H9 (cell line): ENCODE results near the gene SPTBN1. TPM values are rescaled to one million over a fixed set of nuclear protein-coding genes. Genes with fewer than 3 reads are reported as not detected.

Source experiments
- DNase-seq: peaks from one replicate; pipeline ENCODE4 v3.0.0-alpha.2; 2017
- H2AFZ ChIP-seq: one replicate; pipeline ENCODE4 v1.6.1; 2013; ENCODE audit warnings: mild to moderate bottlenecking, low read length, control low read depth, moderate library complexity
- H2AK5ac ChIP-seq: 2 replicates; pipeline ENCODE4 v1.6.1; 2013; ENCODE audit warnings: low read length, control low read depth, mixed read lengths; ENCODE audit not compliant: insufficient read length
- H2BK120ac ChIP-seq: one replicate; pipeline ENCODE4 v1.6.1; 2013; ENCODE audit warnings: low read depth, mild to moderate bottlenecking, low read length, control low read depth, inconsistent platforms; ENCODE audit not compliant: poor library complexity, severe bottlenecking
- H2BK12ac ChIP-seq: 2 replicates; pipeline ENCODE4 v1.6.1; 2013; ENCODE audit warnings: low read length, control low read depth, mixed read lengths, low read depth; ENCODE audit not compliant: insufficient read length
- H2BK15ac ChIP-seq: 2 replicates; pipeline ENCODE4 v1.6.1; 2013; ENCODE audit warnings: low read depth, low read length, control low read depth
- H2BK20ac ChIP-seq: one replicate; pipeline ENCODE4 v1.6.1; 2013; ENCODE audit warnings: low read depth, mild to moderate bottlenecking, low read length, control low read depth, inconsistent platforms; ENCODE audit not compliant: poor library complexity, severe bottlenecking
- H2BK5ac ChIP-seq: 2 replicates; pipeline ENCODE4 v1.6.1; 2013; ENCODE audit warnings: low read length, control low read depth, mixed read lengths; ENCODE audit not compliant: insufficient read length
- H3K14ac ChIP-seq: 2 replicates; pipeline ENCODE4 v1.6.1; 2013; ENCODE audit warnings: low read length, control low read depth; ENCODE audit not compliant: insufficient read depth
- H3K18ac ChIP-seq: 2 replicates; pipeline ENCODE4 v1.6.1; 2013; ENCODE audit warnings: low read depth, mild to moderate bottlenecking, mixed read lengths, low read length, control low read depth; ENCODE audit not compliant: insufficient read length
- H3K23ac ChIP-seq: 2 replicates; pipeline ENCODE4 v1.6.1; 2013; ENCODE audit warnings: low read length, control low read depth, mixed read lengths, low read depth; ENCODE audit not compliant: insufficient read length
- H3K23me2 ChIP-seq: 2 replicates; pipeline ENCODE4 v1.6.1; 2013; ENCODE audit warnings: low read depth, mild to moderate bottlenecking, mixed read lengths, low read length, control low read depth; ENCODE audit not compliant: insufficient read length, poor library complexity, severe bottlenecking
- H3K27ac ChIP-seq: 2 replicates; pipeline ENCODE4 v1.5.1; 2013; ENCODE audit warnings: low read length, control low read depth, mixed read lengths, low read depth; ENCODE audit not compliant: insufficient read length
- H3K27me3 ChIP-seq: 2 replicates; pipeline ENCODE4 v1.6.1; 2013; ENCODE audit warnings: low read length, control low read depth, inconsistent platforms; ENCODE audit not compliant: insufficient read depth
- H3K4ac ChIP-seq: 2 replicates; pipeline ENCODE4 v1.6.1; 2013; ENCODE audit warnings: low read depth, mild to moderate bottlenecking, control low read depth, inconsistent platforms, low read length, moderate library complexity
- H3K4me1 ChIP-seq: 2 replicates; pipeline ENCODE4 v1.6.1; 2013; ENCODE audit warnings: low read length, control low read depth, inconsistent platforms; ENCODE audit not compliant: insufficient read depth
- H3K4me2 ChIP-seq: 2 replicates; pipeline ENCODE4 v1.6.1; 2013; ENCODE audit warnings: low read length, control low read depth, mixed read lengths; ENCODE audit not compliant: insufficient read length, insufficient read depth
- H3K56ac ChIP-seq: 2 replicates; pipeline ENCODE4 v1.6.1; 2013; ENCODE audit warnings: low read depth, mild to moderate bottlenecking, mixed read lengths, low read length, control low read depth; ENCODE audit not compliant: insufficient read length
- H3K79me1 ChIP-seq: 2 replicates; pipeline ENCODE4 v1.6.1; 2013; ENCODE audit warnings: low read depth, mild to moderate bottlenecking, moderate library complexity, low read length, control low read depth, inconsistent platforms; ENCODE audit not compliant: insufficient read depth, poor library complexity, severe bottlenecking
- H3K79me2 ChIP-seq: 2 replicates; pipeline ENCODE4 v1.6.1; 2013; ENCODE audit warnings: low read length, control low read depth, inconsistent platforms; ENCODE audit not compliant: insufficient read depth
- H3K9ac ChIP-seq: 2 replicates; pipeline ENCODE4 v1.6.1; 2013; ENCODE audit warnings: low read length, control low read depth, mixed read lengths; ENCODE audit not compliant: insufficient read length; ENCODE audit errors: extremely low read depth
- H3K9me3 ChIP-seq: one replicate; pipeline ENCODE4 v1.6.1; 2013; ENCODE audit warnings: low read depth, low read length, inconsistent platforms; ENCODE audit not compliant: control insufficient read depth
- H3T11ph ChIP-seq: one replicate; pipeline ENCODE4 v1.6.1; 2013; ENCODE audit warnings: mild to moderate bottlenecking, low read length, control low read depth, inconsistent platforms
- H4K20me1 ChIP-seq: one replicate; pipeline ENCODE4 v1.6.1; 2013; ENCODE audit not compliant: control insufficient read depth, insufficient read length, insufficient read depth
- H4K5ac ChIP-seq: 2 replicates; pipeline ENCODE4 v1.6.1; 2013; ENCODE audit warnings: low read depth, mild to moderate bottlenecking, mixed read lengths, low read length, control low read depth; ENCODE audit not compliant: insufficient read length
- H4K8ac ChIP-seq: replicated peaks from 2 replicates; pipeline ENCODE4 v1.6.1; 2013; ENCODE audit warnings: low read length, control low read depth, mixed read lengths, low read depth; ENCODE audit not compliant: insufficient read length
- H4K91ac ChIP-seq: 2 replicates; pipeline ENCODE4 v1.6.1; 2013; ENCODE audit warnings: low read depth, mild to moderate bottlenecking, moderate library complexity, mixed read lengths, low read length, control low read depth; ENCODE audit not compliant: insufficient read length
- H3K27ac Mint-ChIP-seq, 3 experiments: 2 replicates in 2 of 3; 3 replicates in 1 of 3; pipeline ENCODE4 v1.8.0; 2020 to 2021; ENCODE audit warnings: mixed read lengths in 3 of 3, mild to moderate bottlenecking in 1 of 3, moderate library complexity in 1 of 3
- H3K27me3 Mint-ChIP-seq: 2 replicates; pipeline ENCODE4 v1.8.0; 2021; ENCODE audit warnings: low read depth, mild to moderate bottlenecking, moderate library complexity, mixed read lengths
- H3K36me3 Mint-ChIP-seq, 3 experiments: 2 replicates in 2 of 3; 3 replicates in 1 of 3; pipeline ENCODE4 v1.8.0; 2020 to 2021; ENCODE audit warnings: low read depth in 3 of 3, mixed read lengths in 3 of 3; ENCODE audit not compliant: insufficient read depth in 1 of 3
- H3K4me1 Mint-ChIP-seq, 2 experiments: 2 replicates each; pipeline ENCODE4 v1.8.0; 2020; ENCODE audit warnings: mixed read lengths in 2 of 2
- H3K4me3 Mint-ChIP-seq, 2 experiments: 2 replicates in 1 of 2; 3 replicates in 1 of 2; pipeline ENCODE4 v1.8.0; 2020 to 2021; ENCODE audit warnings: mild to moderate bottlenecking in 2 of 2, mixed read lengths in 2 of 2, moderate library complexity in 1 of 2
- H3K9me3 Mint-ChIP-seq, 2 experiments: 2 replicates in 1 of 2; 3 replicates in 1 of 2; pipeline ENCODE4 v1.8.0; 2020; ENCODE audit warnings: mild to moderate bottlenecking in 2 of 2, mixed read lengths in 2 of 2, moderate library complexity in 1 of 2
- CTCF ChIP-seq: fragments of 200-600 bp; sonication (generic); conservative IDR thresholded peaks from 3 replicates; pipeline ENCODE4 v1.8.0; 2021; ENCODE audit warnings: antibody characterized with exemption, mild to moderate bottlenecking
- WGBS: extraction: QIAGEN DNeasy Blood & Tissue Kit; methylation state at CpG from one replicate; pipeline ENCODE4 v1.1.7; 2013; ENCODE audit warnings: missing lambda C conversion rate, low lambda C conversion rate, mixed read lengths; ENCODE audit not compliant: insufficient read length; ENCODE audit errors: extremely low coverage; 5-methylcytosine and 5-hydroxymethylcytosine counted together
- total RNA-seq: library from RNA; stranded (reverse); gene quantifications from 2 replicates; pipeline ENCODE4 v1.2.1, GENCODE V29; 2021

SPTBN1 gene
- total RNA-seq, 1 experiment from 2014 or later: 164 TPM

GRCh38 chr2:54577035-54577434, 120.9 kb downstream of the SPTBN1 start:
- no peak overlapping the region for H3K56ac ChIP-seq
- no peak overlapping the region for H2BK15ac ChIP-seq
- Mint-ChIP-seq H3K4me1 (peaks cover 77 to 79% of the 10 kb centered on the region in 2 experiments), H3K27ac (no peak overlapping the region), H3K9me3 (peaks cover under 1 to 7% of the 10 kb centered on the region in 2 experiments; a peak in 3 of 5 replicates), H3K36me3 (peaks cover 4 to 16% (median 12%) of the 10 kb centered on the region in 3 experiments; a peak in 6 of 7 replicates), H3K4me3 (no peak overlapping the region), H3K27me3 (no peaks in the 10 kb centered on the region)
- no peak overlapping the region for H3K14ac ChIP-seq
- no peak overlapping the region for H4K5ac ChIP-seq
- no CpG with 5 or more reads among the region's 3 CpGs for WGBS
- peaks cover under 1% of the 10 kb centered on the region for H4K20me1 ChIP-seq
- H3K18ac ChIP-seq: no peak overlapping the region
- H4K91ac ChIP-seq: no peak overlapping the region
- no peaks in the 10 kb centered on the region for H3K23me2 ChIP-seq
- peaks cover 50% of the 10 kb centered on the region; the same call in 1 of the 2 replicates for H3K79me2 ChIP-seq
- H2BK20ac ChIP-seq: no peak overlapping the region
- no peak overlapping the region for H2BK5ac ChIP-seq
- H3K9ac ChIP-seq: no peak overlapping the region
- H3T11ph ChIP-seq: no peak overlapping the region
- H3K4ac ChIP-seq: no peak overlapping the region
- no peaks in the 10 kb centered on the region for H3K27me3 ChIP-seq
- no peak overlapping the region for H4K8ac ChIP-seq
- no peaks in the 10 kb centered on the region for H3K9me3 ChIP-seq
- no peak overlapping the region for H2BK120ac ChIP-seq
- H3K23ac ChIP-seq: no peak overlapping the region
- H3K27ac ChIP-seq: no peak overlapping the region
- no peak overlapping the region for H3K4me2 ChIP-seq
- peaks cover 18% of the 10 kb centered on the region for H3K4me1 ChIP-seq
- H2AFZ ChIP-seq: no peak overlapping the region
- H2AK5ac ChIP-seq: no peak overlapping the region
- H2BK12ac ChIP-seq: no peak overlapping the region
- peaks cover 8% of the 10 kb centered on the region for H3K79me1 ChIP-seq
- no peak for TF ChIP-seq CTCF
- no peak for DNase-seq
